ENCODE measurements around the gene SIVA1.

- no peak for TF ChIP-seq NR3C1 (CRISPR knock-in tag; conservative IDR thresholded peaks at IDR 0.05; ENCODE audit: low read depth)
- TF ChIP-seq CBFB (CRISPR knock-in tag; IDR thresholded peaks at IDR 0.05; ENCODE audit: low read depth), result no peak
- no peak for TF ChIP-seq MAX (CRISPR knock-in tag; IDR thresholded peaks at IDR 0.05)
- no peak for TF ChIP-seq TEAD1 (CRISPR knock-in tag; IDR thresholded peaks at IDR 0.05)
- TF ChIP-seq FOXP1 (CRISPR knock-in tag; IDR thresholded peaks at IDR 0.05; ENCODE audit: borderline replicate concordance), result no peak
- TF ChIP-seq JAZF1 (CRISPR knock-in tag; IDR thresholded peaks at IDR 0.05), result no peak
- TF ChIP-seq ZNF423 (CRISPR knock-in tag; IDR thresholded peaks at IDR 0.05), result no peak
- TF ChIP-seq CTCF (IDR thresholded peaks at IDR 0.05), result no peak
- TF ChIP-seq USF1 (CRISPR knock-in tag; IDR thresholded peaks at IDR 0.05), result no peak
- no peak for TF ChIP-seq MLX (CRISPR knock-in tag; IDR thresholded peaks at IDR 0.05)
- TF ChIP-seq ATF6 (CRISPR knock-in tag; IDR thresholded peaks at IDR 0.05), result no peak
Measured at GRCh38 chr14:104704252-104704651, 48.7 kb upstream of the SIVA1 start.
